PC-3 (cell line): ENCODE data around the gene HBEGF. TPM values are rescaled to one million over a fixed set of nuclear protein-coding genes. Genes with fewer than 3 reads are reported as not detected.

Experiments
- ATAC-seq: fragments of 200-7000 bp; cut with Tn5 transposase; 2 replicates; pipeline ENCODE4 v1.9.1; 2020; ENCODE audit warnings: mild to moderate bottlenecking, moderate library complexity
- BruUV-seq: library from RNA; stranded (reverse); fragments of 400-500 nt; replicated peaks from 2 replicates; lab custom pipeline; 2021; lab: Mats Ljungman, UMichigan
- CTCF ChIA-PET: fragments of 300-600 bp; sonication (Branson Sonifier 250); formaldehyde crosslinking; loops from one replicate; lab custom pipeline; 2022; ENCODE audit warnings: antibody characterized with exemption; lab: Charles Lee
- POLR2A ChIA-PET: fragments of 300-600 bp; sonication (Branson Sonifier 250); formaldehyde crosslinking; loops from one replicate; lab custom pipeline; 2022; ENCODE audit warnings: antibody characterized with exemption; ENCODE audit not compliant: unreplicated experiment; lab: Charles Lee
- DNase-seq: peaks from one replicate; pipeline ENCODE4 v3.0.0-alpha.2; 2015
- H2AFZ ChIP-seq: fragments of 300-600 bp; sonication (generic); 2 replicates; pipeline ENCODE4 v1.6.0; 2016; ENCODE audit warnings: antibody characterized with exemption, low read length
- H3F3A ChIP-seq: fragments of 300-600 bp; sonication (generic); one replicate; pipeline ENCODE4 v1.6.0; 2017; ENCODE audit warnings: antibody characterized with exemption, low read length, control low read depth, mild to moderate bottlenecking; ENCODE audit not compliant: unreplicated experiment
- H3K27ac ChIP-seq: fragments of 300-600 bp; sonication (generic); 2 replicates; pipeline ENCODE4 v1.5.1; 2016; ENCODE audit warnings: mild to moderate bottlenecking, low read length
- H3K27me3 ChIP-seq: fragments of 300-600 bp; sonication (generic); 2 replicates; pipeline ENCODE4 v1.6.1; 2016; ENCODE audit warnings: low read length, mixed read lengths
- H3K36me3 ChIP-seq: fragments of 300-600 bp; sonication (generic); 2 replicates; pipeline ENCODE4 v1.6.1; 2016; ENCODE audit warnings: low read depth, mixed run types, low read length, mixed read lengths
- H3K4me1 ChIP-seq: fragments of 300-600 bp; sonication (generic); 2 replicates; pipeline ENCODE4 v1.5.1; 2016; ENCODE audit warnings: low read length; ENCODE audit not compliant: insufficient read depth
- H3K4me2 ChIP-seq: fragments of 300-600 bp; sonication (generic); 2 replicates; pipeline ENCODE4 v1.6.0; 2016; ENCODE audit warnings: low read length
- H3K4me3 ChIP-seq: fragments of 300-600 bp; sonication (generic); 2 replicates; pipeline ENCODE4 v1.5.1; 2016; ENCODE audit warnings: mild to moderate bottlenecking, low read length, mixed read lengths
- H3K79me2 ChIP-seq: fragments of 300-600 bp; sonication (generic); 2 replicates; pipeline ENCODE4 v1.6.1; 2017; ENCODE audit warnings: low read length, mixed read lengths
- H3K9ac ChIP-seq: fragments of 300-600 bp; sonication (generic); 2 replicates; pipeline ENCODE4 v1.6.0; 2016; ENCODE audit warnings: mild to moderate bottlenecking, low read length
- H3K9me2 ChIP-seq: fragments of 300-600 bp; sonication (generic); replicated peaks from 2 replicates; pipeline ENCODE4 v1.6.1; 2016; ENCODE audit warnings: mixed run types, low read length, mixed read lengths
- H3K9me3 ChIP-seq: fragments of 300-600 bp; sonication (generic); 2 replicates; pipeline ENCODE4 v1.6.1; 2016; ENCODE audit warnings: low read length, mixed read lengths
- H4K20me1 ChIP-seq: fragments of 300-600 bp; sonication (generic); 2 replicates; pipeline ENCODE4 v1.6.1; 2016; ENCODE audit warnings: low read length, mixed read lengths
- CTCF ChIP-seq: fragments of 300-600 bp; sonication (generic); conservative IDR thresholded peaks from 2 replicates; pipeline ENCODE4 v1.5.1; 2017; ENCODE audit warnings: antibody characterized with exemption, low read depth, mild to moderate bottlenecking, low read length
- EZH2 ChIP-seq: fragments of 300-600 bp; sonication (generic); IDR thresholded peaks from one replicate; pipeline ENCODE4 v1.6.1; 2017; ENCODE audit warnings: antibody characterized with exemption, mild to moderate bottlenecking, low read length; ENCODE audit not compliant: unreplicated experiment
- EZH2phosphoT487 ChIP-seq: fragments of 300-600 bp; sonication (generic); IDR thresholded peaks from 2 replicates; pipeline ENCODE4 v1.6.1; 2018; ENCODE audit warnings: mild to moderate bottlenecking, antibody characterized with exemption, low read length, borderline replicate concordance
- intact Hi-C: fragments of 100-400 bp; cut with micrococcal nuclease; formaldehyde crosslinking; loops from 2 replicates; pipeline ENCODE4 v1.9.0; 2023
- total RNA-seq: library from RNA; depleted of rRNA; stranded (reverse); fragments of >200 nt; gene quantifications from 2 replicates; pipeline ENCODE4 v1.2.3, GENCODE V29; 2014

The HBEGF gene
- total RNA-seq, 1 experiment from 2014 or later = 82.6 TPM

- TF ChIP-seq EZH2 (no peak), EZH2phosphoT487 (no peak), CTCF (no peak)
- ATAC-seq (no peak), DNase-seq (no peak)
- ChIA-PET CTCF (no interaction called here), POLR2A (interaction anchor here (0.6 kb wide), 1 partner anchor 53 kb away, joined by 3 read pairs; no protein-coding TSS in a partner anchor)
- no TSS peak for BruUV-seq
- Histone ChIP-seq H3K36me3 (peaks cover 76% of the 10 kb centered on the region), H3K9me2 (no peaks in the 10 kb centered on the region), H3K4me3 (no peak overlapping the region), H3K79me2 (peaks cover 69% of the 10 kb centered on the region), H3K27me3 (no peaks in the 10 kb centered on the region), H3F3A (peaks cover 6% of the 10 kb centered on the region), H2AFZ (no peak overlapping the region), H3K9me3 (no peaks in the 10 kb centered on the region), H3K4me2 (no peak overlapping the region; the same call in 1 of the 2 replicates), H3K9ac (no peak overlapping the region), H3K27ac (no peak overlapping the region), H3K4me1 (peaks cover 58% of the 10 kb centered on the region), H4K20me1 (peaks cover 56% of the 10 kb centered on the region)
- intact Hi-C loops = no loop called here
Observed at GRCh38 chr5:140339636-140340035, 6.8 kb downstream of the HBEGF start.

DNA sequence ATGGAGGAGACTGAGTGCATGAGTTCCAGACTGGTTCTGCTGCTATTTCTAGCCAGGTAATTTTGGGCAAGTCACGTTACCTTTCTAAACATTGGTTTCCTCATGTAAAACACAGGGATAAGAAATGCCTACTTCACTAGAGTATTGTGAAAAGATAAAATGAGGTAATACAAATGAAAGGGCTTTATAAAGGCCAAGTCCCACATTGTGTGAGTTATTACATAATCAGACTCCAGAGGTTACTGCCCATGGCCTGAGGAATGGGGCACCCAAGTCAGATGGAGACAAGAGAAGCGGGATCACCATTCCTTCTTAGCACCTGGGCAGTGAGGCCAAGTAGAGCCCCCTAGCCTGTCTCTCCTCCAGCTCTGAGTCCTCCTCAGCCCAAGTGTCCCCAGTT lies 7.5 kb downstream of the HBEGF start:
- intact Hi-C loops = no loop called here
- peaks cover 51% of the 10 kb centered on the region for H4K20me1 ChIP-seq
- H2AFZ ChIP-seq = no peak overlapping the region
- no peak overlapping the region for H3K9ac ChIP-seq
- H3K79me2 ChIP-seq = peaks cover 62% of the 10 kb centered on the region
- H3F3A ChIP-seq = peaks cover 6% of the 10 kb centered on the region
- H3K4me1 ChIP-seq = peaks cover 51% of the 10 kb centered on the region
- DNase-seq = no peak
- BruUV-seq = no TSS peak
- no peak overlapping the region for H3K27ac ChIP-seq
- TF ChIP-seq CTCF = no peak
- no peak for TF ChIP-seq EZH2phosphoT487
- no peak for TF ChIP-seq EZH2
- no peaks in the 10 kb centered on the region for H3K9me3 ChIP-seq
- H3K4me2 ChIP-seq = peak overlapping the region; percentile 35
- H3K27me3 ChIP-seq = no peaks in the 10 kb centered on the region
- ATAC-seq = no peak
- no peak overlapping the region for H3K4me3 ChIP-seq
- H3K9me2 ChIP-seq = no peaks in the 10 kb centered on the region
- CTCF ChIA-PET = no interaction called here
- POLR2A ChIA-PET = no interaction called here
- H3K36me3 ChIP-seq = peaks cover 79% of the 10 kb centered on the region

- peak overlapping the region; percentile 35 for H3K4me2 ChIP-seq
- peaks cover 6% of the 10 kb centered on the region for H3F3A ChIP-seq
- H3K9me2 ChIP-seq = no peaks in the 10 kb centered on the region
- no peak for TF ChIP-seq CTCF
- no peak for TF ChIP-seq EZH2phosphoT487
- TF ChIP-seq EZH2 = no peak
- ChIA-PET POLR2A (interaction anchor here (1.0 kb wide), 1 partner anchor 8 kb away, joined by 3 read pairs; the partner anchor contains the start of gene HBEGF), CTCF (interaction anchor here (1.5 kb wide), 1 partner anchor 94 kb away, joined by 3 read pairs; no protein-coding TSS in a partner anchor)
- peaks cover 45% of the 10 kb centered on the region for H3K4me1 ChIP-seq
- peaks cover 79% of the 10 kb centered on the region for H3K36me3 ChIP-seq
- peaks cover 47% of the 10 kb centered on the region for H4K20me1 ChIP-seq
- BruUV-seq = no TSS peak
- peak; percentile 33 for ATAC-seq
- no peak overlapping the region for H2AFZ ChIP-seq
- H3K27ac ChIP-seq = no peak overlapping the region; the same call in 1 of the 2 replicates
- peaks cover 56% of the 10 kb centered on the region for H3K79me2 ChIP-seq
- H3K9ac ChIP-seq = no peak overlapping the region
- intact Hi-C loops = no loop called here
- no peaks in the 10 kb centered on the region for H3K9me3 ChIP-seq
- peak; percentile 57 for DNase-seq
- no peaks in the 10 kb centered on the region for H3K27me3 ChIP-seq
- no peak overlapping the region for H3K4me3 ChIP-seq
Observed at GRCh38 chr5:140338336-140338735, 8.1 kb downstream of the HBEGF start.
